HG03460 (cell line): Measurements from ENCODE around the gene RHBDF1.
A peak's percentile ranks its signal among the peaks of the same experiment; 100 is the strongest.

Experiments
- ATAC-seq: cut with Tn5 transposase; IDR thresholded peaks from one replicate; pipeline ENCODE4 v1.9.1; 2021; ENCODE audit not compliant: unreplicated experiment

The RHBDF1 gene

GRCh38 chr16:96935-97381, 24.5 kb upstream of the RHBDF1 start:
- no peak for ATAC-seq

- no peak for ATAC-seq
Measured at GRCh38 chr16:94918-95265, 22.5 kb upstream of the RHBDF1 start.

- no peak for ATAC-seq
Measured at GRCh38 chr16:92431-93339, 20.3 kb upstream of the RHBDF1 start.

GRCh38 chr16:91484-91883, 19.1 kb upstream of the RHBDF1 start:
- no peak for ATAC-seq

- ATAC-seq = no peak
Measured at GRCh38 chr16:89391-90302, 17.2 kb upstream of the RHBDF1 start.

GRCh38 chr16:88613-89012, 16.2 kb upstream of the RHBDF1 start:
- ATAC-seq = no peak

- ATAC-seq = no peak
Measured at GRCh38 chr16:86483-86952, 14.1 kb upstream of the RHBDF1 start.

GRCh38 chr16:85865-86264, 13.4 kb upstream of the RHBDF1 start:
- ATAC-seq = no peak

GRCh38 chr16:85407-85782, 13.0 kb upstream of the RHBDF1 start:
- ATAC-seq = no peak

- ATAC-seq = peak; percentile 76
Measured at GRCh38 chr16:84718-85406, 12.4 kb upstream of the RHBDF1 start.

- no peak for ATAC-seq
Measured at GRCh38 chr16:83781-84615, 11.6 kb upstream of the RHBDF1 start.

- ATAC-seq = no peak
Measured at GRCh38 chr16:83060-83603, 10.7 kb upstream of the RHBDF1 start.

GRCh38 chr16:79151-80054, 7.0 kb upstream of the RHBDF1 start:
- no peak for ATAC-seq

GRCh38 chr16:78444-79150, 6.2 kb upstream of the RHBDF1 start:
- ATAC-seq = peak; percentile 8

- ATAC-seq = peak; percentile 68
Measured at GRCh38 chr16:77807-78443, 5.5 kb upstream of the RHBDF1 start, which contains the start of gene MPG. Gene MPG (plus strand): TSS chr16:78225. CDS start chr16:78310, 85 bp downstream.

- ATAC-seq = peak; percentile 21
Measured at GRCh38 chr16:77273-77806, 4.9 kb upstream of the RHBDF1 start.

- no peak for ATAC-seq
Measured at GRCh38 chr16:76535-77272, 4.3 kb upstream of the RHBDF1 start.
